Activated T-cell treated with anti-CD3 and anti-CD28 coated beads for 4 hours (primary cell): ENCODE data around the gene TSPAN18.

Experiments used
- DNase-seq: peaks from one replicate; pipeline ENCODE4 v3.0.0-alpha.2; 2020

Gene TSPAN18

DNA sequence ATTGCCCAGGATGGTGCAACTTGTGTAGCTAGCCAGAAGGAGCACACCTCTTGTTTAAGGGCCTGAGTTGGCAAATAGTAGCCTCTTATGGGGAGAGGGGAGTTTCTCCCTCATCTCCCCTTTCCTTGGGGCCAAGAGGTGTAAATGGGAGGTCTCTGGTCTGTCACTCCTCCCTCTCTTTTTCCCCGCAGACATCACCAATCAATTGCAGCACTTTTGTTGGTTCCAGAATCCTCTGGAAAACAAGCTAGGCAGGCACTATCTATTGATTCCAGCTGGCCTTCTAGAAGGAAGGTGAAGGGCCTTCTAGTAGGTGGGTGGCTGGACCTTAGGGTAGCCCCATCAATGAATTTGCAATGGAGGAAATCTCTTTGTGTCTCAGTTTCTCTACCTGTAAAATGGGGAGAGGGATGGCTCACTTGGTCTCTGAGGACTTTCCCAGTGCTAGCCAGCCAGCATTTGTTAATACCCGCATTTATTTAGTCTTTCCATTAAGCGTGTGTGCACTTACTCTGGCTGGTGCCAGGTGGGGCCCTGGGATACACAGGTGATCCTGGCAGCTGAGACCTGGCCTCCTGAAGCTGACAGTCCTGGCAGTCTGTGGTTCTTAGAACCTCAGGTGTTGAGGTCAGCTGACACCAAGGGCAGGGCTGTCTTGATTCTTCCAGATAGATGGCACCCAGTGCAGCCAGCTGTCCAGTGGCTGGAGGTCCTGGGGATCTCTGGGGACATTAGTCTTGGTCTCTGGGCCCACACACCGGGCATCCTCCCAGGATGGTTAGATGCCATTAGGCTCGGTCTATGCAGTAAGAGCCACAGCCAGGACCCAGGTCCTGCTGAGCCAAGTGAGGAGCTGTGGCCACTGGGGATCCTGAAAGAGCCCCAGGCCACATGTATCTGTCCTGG is 51.7 kb downstream of the TSPAN18 start:
- no peak for DNase-seq

DNA sequence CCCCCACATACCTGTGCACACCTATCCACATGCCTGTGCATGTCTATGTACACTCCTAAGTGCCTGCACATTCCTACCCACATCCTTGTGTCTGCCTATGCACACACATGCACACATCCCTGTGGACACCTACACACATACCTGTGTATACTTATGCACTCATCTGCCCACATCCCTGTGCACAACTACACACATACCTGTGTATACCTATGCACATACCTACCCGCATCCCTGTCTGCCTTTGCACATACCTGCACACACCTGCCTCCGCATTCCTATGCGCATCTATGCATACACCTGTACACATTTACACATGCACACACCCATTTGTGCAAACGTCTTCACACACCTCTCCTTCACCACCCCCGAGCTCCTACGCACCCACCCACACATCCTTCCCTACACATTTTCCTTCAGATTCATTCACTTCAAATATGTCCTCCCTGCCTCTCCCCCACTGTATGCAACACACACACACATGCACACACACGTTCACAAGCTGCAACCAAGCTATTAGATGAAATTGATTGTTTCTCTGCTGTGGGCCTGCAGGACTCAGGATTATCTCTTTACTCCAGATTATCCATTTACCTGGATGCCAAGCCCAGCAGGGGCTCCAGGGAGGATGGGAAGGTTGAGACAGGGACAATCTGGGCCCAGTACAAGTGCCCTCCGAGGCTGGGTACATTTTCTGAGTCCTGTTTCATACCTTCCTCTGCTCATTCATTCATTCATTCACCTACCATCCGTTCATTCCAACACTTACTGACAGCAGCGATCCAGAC is 53.2 kb downstream of the TSPAN18 start:
- DNase-seq: no peak

DNA sequence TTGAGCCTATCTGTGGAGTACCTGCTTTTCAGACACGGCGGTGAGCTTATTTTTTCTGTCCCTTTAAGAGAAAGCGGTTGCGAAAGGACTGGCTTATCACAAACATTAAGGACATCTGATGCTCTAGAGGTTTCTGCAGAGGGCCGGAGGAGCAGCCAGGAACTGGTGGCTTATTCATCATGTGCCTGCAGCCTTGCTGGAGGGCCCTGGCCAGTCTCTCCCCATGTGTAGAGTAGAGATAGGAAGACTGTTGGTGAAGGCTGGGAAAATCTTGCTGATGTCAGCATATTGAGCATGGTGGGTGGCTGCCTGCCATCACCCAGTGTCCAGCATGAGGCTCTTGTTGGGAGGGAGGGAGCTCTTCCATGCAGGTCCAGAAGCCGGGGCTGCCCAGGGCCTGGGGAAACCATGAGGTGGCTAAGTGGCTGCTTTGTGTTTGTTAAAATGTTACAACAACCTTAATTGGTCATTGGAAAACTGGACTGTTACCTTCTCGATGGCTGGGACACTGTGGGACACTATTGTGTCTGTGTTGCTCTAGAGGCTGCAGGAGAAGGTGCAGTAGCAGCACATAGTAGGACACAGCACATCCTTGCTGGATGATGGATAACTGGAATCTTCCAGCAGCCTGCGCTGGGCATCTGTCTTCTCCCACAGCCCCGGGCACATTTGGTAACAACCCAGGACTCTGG is 54.3 kb downstream of the TSPAN18 start:
- no peak for DNase-seq

DNA sequence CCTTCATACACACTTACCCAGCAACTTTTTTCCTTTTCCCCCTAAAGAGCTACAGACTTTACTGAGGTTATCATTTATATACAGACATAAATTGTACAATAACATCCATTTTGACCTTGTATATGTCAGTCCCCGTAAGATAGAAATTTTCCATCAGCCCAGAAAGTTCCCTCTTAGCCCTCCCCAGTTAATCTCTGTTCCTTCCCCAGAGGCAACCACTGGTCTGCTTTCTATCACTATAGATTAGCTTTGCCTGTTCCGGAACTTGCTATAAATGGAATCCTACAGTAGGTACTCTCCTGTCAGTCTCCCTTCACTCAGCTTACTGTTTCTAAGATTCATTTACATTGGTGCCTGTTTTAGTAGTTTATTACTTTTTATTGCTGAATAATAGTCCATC is 54.9 kb downstream of the TSPAN18 start:
- no peak for DNase-seq

DNA sequence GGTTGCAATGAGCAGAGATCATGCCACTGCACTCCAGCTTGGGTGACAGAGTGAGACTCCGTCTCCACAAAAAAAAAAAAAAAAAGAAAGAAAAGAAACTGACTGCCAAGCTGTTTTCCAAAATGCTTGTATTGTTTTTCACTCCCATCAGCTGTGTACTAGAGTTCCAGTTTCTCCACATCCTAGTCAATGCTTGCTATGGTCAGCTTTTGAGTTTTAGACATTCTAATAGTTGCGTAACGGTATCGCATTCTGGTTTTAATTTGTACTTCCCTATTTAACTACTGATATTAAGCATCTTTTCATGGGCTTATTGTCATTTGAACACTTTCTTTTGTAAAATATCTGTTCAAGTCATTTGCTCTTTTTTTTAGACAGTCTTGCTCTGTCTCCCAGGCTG is 55.7 kb downstream of the TSPAN18 start:
- no peak for DNase-seq

DNA sequence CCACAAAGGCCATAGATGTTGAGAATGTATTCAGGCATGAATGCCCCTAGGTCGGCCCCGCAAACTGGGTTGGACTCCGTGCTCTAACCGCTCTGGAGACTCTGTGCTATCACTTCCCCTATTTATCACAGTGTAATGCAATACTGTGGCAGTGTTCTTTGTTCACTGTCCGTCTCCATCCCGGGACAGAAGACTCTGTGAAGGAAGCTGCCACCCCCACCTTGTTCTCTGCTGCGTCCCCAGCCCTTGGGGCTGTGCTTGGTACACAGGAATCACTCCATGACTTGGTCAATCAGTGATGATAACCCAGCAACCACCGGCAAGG is 57.6 kb downstream of the TSPAN18 start:
- DNase-seq: no peak

DNA sequence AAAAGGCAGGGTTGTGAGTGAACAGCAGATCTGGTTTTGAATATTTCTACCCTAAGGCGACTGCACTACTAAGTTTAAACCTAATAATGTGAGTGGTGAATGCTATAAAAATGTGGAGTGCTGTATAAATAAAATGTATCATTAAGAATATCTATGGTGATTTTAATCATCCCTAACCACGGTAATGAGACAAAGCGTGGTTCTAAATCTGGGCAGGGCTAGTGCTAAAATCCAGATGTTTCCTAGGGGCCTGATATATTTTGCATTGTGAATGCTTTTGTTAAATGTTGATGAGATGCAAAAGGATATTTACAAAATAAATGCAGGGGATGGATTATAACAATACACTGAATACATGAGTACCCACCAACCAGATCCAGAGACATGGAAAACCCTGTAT is 58.1 kb downstream of the TSPAN18 start:
- DNase-seq: no peak

DNA sequence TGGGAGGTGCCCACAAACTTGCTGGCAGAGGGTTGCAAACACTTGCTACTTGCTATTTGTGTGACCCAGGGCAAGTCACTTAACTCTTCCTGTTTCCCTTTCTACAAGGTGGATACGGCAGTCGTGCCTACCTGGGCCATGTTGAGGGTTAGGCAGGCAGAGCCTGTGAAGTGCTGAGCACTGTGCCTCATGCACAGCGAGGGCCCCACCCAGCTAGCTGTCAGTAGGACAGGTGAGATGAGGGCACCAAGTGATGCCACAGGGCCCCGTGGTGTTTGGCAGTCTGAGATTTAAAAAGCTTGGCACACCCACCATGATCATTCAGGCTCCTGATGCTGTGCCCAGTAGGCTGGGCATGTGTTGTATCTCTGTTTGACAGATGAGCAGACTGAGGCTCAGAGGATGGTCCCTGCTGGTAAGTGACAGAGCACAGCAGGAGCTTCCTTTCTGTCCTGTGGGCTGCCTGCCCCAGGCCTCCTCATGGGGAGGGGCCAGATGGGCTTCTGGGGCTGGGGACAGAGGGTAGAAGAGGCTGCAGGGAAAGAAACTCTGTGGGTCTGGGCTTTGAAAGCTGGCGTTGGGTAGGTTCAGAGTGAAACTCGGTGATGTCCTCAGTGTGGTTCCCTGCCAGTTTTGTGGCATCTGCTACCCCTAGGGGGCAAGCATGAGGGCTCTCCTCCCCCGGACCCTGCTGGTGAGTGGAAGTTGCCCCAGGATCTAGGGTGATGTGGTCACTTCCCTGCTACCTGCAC is 59.3 kb downstream of the TSPAN18 start:
- DNase-seq: no peak

DNA sequence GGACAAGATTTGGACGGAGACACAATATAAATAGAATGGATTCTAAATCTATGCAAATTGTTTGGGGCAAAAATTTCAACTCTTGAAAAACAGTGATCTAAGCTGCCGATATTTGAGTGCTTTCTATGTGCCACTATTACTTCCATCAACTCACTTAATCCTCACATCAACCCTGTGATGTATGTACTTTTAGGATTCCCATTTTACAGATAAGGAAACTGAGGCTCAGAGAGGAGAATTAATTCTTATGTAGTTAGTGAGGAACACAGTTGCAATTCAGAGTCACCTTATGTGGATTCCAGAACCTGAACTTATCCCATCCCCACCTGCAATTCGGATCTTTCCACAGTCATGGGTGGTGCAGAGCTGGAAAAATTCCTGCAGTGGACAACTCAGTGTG is 60.3 kb downstream of the TSPAN18 start:
- no peak for DNase-seq

DNA sequence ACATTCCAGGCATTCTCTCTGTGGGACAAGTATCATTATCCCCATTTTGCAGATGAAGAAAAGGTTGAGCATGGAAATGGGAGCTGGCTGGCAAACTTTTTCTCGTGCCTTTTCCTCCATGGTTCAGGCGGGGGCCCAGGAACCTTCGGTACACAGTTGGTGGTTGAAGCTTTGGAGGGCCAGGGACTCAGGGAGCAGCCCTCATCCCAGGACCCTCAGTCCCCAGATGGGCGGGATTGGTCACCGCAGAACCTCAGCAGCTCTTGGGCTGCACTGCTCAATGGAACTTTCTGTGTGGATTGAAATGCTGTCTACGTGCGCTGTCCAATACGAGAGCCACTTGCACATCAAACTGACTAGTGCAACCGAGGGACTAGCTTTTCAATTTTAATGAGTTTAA is 61.2 kb downstream of the TSPAN18 start:
- no peak for DNase-seq

DNA sequence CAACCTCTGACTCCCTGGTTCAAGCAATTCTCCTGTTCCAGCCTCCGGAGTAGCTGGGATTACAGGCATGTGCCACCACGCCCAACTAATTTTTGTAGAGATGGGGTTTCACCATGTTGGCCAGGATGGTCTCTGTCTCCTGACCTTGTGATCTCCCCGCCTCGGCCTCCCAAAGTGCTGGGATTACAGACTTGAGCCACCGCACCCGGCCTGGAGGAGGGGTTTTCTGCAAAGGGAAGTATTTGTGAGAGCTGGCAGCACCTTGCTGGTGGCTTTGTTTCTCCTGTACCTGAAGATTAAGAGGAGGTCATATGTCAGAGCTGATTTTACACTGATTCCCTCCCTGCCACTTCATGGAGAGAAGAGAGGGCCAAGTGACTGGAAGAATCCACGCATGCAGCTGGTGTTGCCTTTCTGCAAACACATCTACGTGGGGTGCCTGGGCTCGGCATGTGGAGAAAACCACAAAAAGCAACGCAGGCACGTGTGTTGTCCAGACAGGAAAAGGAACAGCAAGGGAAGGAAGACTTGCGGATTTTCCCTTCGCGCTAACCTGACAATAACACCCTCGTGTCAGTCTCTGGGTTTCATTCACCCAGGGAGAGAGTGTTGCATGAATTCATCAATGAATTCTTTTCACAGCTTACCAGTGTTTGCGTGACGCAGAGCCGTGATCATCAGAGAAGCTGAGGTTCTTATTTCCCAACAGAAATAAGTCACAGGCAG is 61.9 kb downstream of the TSPAN18 start:
- DNase-seq: no peak

DNA sequence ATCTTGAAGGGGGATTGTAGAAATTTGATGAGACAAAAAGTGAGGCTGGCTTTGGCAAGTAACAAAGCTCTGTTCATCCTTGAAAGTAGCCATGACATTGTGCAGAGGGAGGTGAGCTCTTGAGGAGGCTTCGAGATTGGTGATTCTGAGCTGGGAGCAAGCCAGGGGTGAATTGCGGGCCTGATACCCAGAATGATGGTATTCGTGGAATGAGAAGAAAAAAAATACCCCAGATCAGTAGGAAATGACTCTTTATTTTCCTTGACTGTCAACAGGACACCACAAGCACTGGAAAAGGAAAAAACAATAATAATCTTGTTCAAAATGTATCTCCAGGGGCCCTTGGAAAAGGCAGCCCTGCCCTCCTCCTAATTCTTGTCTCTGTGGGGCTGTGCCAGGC is 62.7 kb downstream of the TSPAN18 start:
- DNase-seq: no peak

DNA sequence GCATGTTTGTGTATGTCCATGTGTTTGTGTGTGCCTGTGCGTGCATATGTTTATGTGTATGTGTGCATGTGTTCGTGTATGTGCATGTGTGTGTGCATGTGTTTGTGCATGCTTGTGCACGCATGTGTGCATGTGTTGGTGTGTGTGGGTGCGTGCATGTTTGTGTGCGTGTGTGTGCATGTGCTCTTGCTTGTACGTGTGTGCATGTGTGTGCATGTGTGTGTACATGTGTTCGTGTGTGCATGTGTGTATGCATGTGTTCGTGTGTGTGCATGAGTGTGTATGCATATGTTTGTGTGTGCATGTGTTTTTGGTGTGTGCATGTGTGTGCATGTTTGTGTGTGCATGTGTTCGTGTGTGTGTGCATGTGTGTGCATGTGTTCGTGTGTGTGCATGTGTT is 63.4 kb downstream of the TSPAN18 start:
- DNase-seq: no peak

DNA sequence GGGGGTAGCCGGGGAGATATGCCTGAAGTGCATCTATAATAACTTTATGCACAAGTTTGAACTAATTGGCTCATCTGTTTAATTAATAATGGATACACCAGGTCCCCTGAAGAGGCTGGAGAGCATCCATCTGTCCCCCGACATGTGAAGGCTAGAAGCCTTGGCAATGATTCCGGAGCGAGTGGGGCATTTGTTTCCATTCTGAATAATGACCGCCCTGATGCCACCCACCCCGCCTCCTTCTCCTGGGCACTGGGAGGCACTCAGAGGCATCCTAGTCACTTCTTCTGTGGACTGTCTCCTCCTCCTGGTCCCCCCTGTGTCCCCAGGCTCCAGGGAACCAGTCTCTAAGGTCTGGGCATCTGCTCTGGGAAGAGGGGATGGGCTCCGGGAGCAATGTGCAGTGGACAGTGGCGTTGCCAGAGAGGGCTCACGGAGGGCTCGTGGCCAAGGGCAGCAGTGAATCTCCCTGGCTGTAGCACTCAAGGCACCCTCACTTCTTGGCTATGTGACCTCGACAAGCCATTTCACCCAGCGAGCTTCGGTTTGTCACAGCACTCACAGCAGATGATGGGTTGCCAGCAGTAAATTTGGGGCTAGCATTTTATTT is 64.7 kb downstream of the TSPAN18 start:
- no peak for DNase-seq

DNA sequence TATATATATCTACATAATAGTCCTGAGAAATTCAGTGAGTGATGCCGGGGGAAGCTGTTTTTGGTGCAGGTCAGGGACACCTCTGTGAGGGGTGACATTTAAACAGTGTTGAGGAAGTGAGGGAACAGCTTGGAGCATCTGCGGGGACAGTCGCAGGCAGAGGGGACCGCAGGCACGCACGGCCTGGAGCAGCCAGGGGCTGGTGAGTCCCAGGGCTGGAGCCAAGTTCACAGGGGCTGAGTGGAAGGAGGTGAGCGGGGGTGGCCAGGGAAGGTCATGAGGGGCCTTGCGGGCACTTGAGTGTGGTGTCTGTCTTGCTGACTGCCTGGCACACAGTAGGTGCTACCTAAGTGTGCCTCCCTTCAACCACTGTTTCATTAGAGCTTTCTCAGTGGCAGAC is 65.4 kb downstream of the TSPAN18 start:
- DNase-seq: no peak

DNA sequence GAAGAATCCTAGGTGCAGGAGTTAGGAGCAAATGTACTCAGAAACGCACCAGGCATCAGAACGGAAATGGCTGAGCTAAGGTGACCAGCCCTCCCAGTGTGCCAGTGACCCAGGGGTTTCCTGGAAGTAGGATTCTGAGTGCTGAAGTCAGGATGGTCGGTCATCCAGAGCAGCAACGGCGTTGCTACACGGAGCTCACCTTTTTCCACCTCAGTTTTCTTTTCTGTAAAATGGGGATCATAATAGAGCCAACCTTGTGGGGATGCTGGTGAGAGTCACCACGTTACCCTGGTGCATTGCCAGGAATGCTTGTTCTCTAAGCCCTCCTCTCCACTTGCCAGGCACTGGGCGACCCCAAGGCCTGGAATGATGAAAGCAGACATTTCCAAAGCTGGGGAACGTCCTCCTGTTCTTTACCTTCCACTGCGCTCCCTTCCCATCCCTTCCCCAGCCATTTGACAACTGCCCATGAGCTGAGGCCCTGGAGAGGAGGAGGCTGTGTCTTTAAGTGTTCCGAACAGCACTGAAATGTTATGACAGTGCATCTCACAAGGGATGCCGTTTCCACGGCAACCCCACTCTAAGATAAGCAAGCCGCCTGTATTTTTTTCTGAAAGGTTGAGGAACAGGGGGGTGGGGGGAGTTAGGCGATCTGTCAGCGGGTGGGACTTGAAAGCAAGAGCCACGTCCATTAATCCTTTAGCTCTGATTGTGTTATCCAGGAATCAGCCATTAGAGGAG is 66.8 kb downstream of the TSPAN18 start:
- DNase-seq: no peak

DNA sequence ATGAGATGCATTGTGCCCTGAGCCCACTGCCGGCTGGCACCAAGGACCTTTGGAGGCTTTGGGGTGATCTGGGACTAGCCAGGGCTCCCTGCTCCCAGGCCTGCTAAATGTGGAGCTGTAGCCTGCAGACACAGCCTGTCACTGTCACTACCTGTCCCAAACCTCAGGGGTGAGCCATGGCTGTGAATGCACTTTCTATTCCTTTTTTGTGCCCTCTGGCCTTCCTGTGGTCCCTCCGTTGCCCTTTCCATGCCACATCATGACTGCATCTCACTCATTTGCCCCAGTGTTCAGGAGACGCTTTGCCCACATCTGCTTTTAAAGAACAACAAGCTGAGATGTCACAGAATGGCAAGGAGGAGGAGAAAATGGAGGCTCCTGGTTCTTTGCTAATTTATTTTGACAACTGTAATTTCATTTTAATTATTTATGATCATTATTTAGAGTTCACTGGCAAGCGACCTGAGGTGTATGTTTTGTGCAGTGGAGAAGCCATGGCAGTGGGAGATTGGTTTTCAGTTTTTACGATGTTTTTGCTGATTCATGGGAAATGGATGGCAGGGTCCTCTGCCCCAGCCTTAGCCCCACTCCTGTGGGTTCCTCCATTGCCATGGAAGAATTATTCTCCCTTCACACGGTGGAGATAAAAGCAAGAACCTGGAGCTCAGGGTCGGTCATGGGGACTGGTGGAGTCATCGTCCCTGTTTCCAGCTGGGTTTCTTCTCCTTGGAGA is 69.2 kb downstream of the TSPAN18 start:
- DNase-seq: no peak

DNA sequence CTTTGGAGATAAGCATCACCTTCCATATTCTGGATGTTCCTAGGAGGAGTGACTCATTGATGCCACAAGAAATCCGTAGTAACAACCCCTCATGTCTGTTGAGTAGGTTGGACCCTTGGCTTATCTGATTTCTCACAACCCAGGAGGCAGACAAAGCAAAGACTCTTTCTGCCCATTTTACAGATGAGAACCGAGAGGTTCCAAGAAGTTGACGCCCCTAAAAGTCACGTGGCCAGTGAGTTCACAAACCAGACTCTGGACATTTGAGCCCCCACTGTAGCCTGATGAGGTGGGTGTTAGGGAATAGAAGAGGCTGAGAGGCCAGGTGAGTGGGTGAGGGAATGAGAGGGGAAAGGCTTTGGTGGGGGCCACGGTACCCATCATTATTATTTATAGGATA is 70.3 kb downstream of the TSPAN18 start:
- no peak for DNase-seq

DNA sequence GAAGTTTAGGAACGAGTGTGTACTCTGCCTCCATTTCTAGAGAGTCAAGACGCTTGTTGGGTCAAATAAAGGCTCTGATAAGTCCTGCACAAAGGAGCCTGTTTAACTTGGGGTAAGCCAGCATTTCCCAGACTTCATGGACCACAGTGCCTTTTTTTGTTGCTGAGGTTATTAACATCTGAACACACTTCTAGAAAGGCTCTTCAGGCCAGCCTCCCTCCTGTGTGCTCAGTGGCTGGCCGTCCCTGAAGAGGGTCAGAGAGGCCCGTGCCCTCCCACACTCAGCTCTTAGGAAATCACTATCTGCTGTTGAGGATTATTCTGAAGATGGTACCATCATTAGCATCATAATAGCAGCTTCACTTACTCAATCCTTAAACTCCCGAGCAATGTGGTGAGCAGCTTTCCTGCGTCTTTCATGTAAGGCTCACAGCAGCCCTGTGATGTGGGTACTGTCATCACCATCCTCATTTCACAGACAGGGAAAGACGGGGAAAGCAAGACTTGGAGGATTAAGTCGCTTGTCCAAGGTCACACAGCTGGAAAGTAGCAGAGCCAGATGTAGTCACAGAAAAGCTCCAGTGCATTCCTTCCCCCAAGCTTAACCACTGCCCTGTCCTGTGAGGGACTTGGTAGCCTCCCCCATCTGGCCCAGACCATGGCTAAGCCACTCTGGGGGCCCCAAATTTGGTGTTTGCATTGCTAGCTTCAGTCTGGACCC is 71.3 kb downstream of the TSPAN18 start:
- no peak for DNase-seq

DNA sequence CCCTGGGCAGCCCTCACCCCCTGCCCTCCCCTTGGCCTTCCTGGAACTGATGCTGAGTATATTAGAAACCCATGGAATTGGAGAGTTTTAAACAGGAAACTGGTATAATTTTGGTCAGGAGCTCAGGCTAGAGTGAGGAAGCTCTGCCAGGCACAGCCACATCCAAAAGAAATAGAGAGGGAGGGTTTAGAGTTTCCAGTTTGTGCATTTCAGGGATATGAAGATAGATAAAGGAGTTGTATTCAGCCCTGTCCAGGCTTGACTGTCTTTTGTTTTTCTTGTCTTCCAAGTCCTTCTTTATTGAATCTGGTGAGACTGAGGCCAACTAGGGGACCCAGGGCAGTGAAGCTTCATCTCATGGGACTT is 71.8 kb downstream of the TSPAN18 start:
- no peak for DNase-seq
